HepG2 (cell line): ENCODE results near the gene ST3GAL4. TPM values are rescaled to one million over a fixed set of nuclear protein-coding genes. Genes with fewer than 3 reads are reported as not detected.

Source experiments
- ATAC-seq: fragments of 200-7000 bp; cut with Tn5 transposase; 3 replicates; pipeline ENCODE4 v1.9.1; 2020; ENCODE audit warnings: mild to moderate bottlenecking, moderate library complexity
- BruUV-seq: library from RNA; stranded (reverse); fragments of 400-500 nt; replicated peaks from 2 replicates; lab custom pipeline; 2021; lab: Mats Ljungman, UMichigan
- CTCF ChIA-PET: fragments of 300-600 bp; formaldehyde crosslinking; extraction: SDS; loops from one replicate; lab custom pipeline; 2021; ENCODE audit warnings: low total read pairs, inconsistent platforms, low intra/inter-chr PET ratio; lab: Yijun Ruan, JAX
- POLR2A ChIA-PET: fragments of 350-600 bp; sonication (Branson Sonifier 250); formaldehyde crosslinking; loops from one replicate; lab custom pipeline; 2020; ENCODE audit warnings: antibody characterized with exemption, inconsistent platforms; lab: Yijun Ruan, JAX
- DNase-seq: peaks from one replicate; pipeline ENCODE4 v3.0.0-alpha.2; 2015; ENCODE audit warnings: low spot score
- FAIRE-seq: peaks from 3 replicates; lab custom pipeline; 2011; peaks lifted over from hg19 to GRCh38; lab: Jason Lieb, UNC
- H2AFZ ChIP-seq: one replicate; pipeline ENCODE4 v1.6.1; 2011; ENCODE audit warnings: low read length, inconsistent platforms
- H3K27ac ChIP-seq: fragments of 300-600 bp; 3 replicates; pipeline ENCODE4 v1.8.0; 2011; ENCODE audit warnings: mixed run types, mild to moderate bottlenecking, mixed read lengths, low read length, inconsistent platforms; ENCODE audit not compliant: insufficient read depth; ENCODE audit errors: extremely low read length
- H3K27me3 ChIP-seq, 2 experiments: fragments of 200-600 bp in 1 of 2; 2 replicates in 1 of 2; 3 replicates in 1 of 2; pipeline versions ENCODE4 v1.6.0 to v1.8.0; 2011; ENCODE audit warnings: low read length in 2 of 2, mild to moderate bottlenecking in 2 of 2, moderate library complexity in 2 of 2, inconsistent platforms in 1 of 2; ENCODE audit not compliant: insufficient read depth in 2 of 2, control insufficient read depth in 1 of 2
- H3K36me3 ChIP-seq, 2 experiments: fragments of 200-600 bp in 1 of 2; replicated peaks in 1 of 2; 2 replicates in 1 of 2; 3 replicates in 1 of 2; pipeline versions ENCODE4 v1.5.1 to v1.8.0; 2011; ENCODE audit warnings: low read length in 2 of 2, inconsistent platforms in 1 of 2; ENCODE audit not compliant: insufficient read depth in 2 of 2, control insufficient read depth in 1 of 2
- H3K4me1 ChIP-seq: 2 replicates; pipeline ENCODE4 v1.5.1; 2012; ENCODE audit warnings: low read length, inconsistent platforms; ENCODE audit not compliant: insufficient read depth
- H3K4me2 ChIP-seq: 2 replicates; pipeline ENCODE4 v1.6.0; 2011; ENCODE audit warnings: low read depth, low read length, inconsistent platforms
- H3K4me3 ChIP-seq, 3 experiments: fragments of 200-600 bp in 1 of 3; sonication (generic), shearing (Covaris generic) in 1 of 3; replicated peaks in 1 of 3; 2 replicates each; pipeline ENCODE4 v1.5.1; 2011 to 2016; ENCODE audit warnings: low read length in 3 of 3, inconsistent platforms in 2 of 3, low read depth in 2 of 3, mild to moderate bottlenecking in 2 of 3, control low read depth in 1 of 3, mixed read lengths in 1 of 3; ENCODE audit not compliant: insufficient read depth in 1 of 3
- H3K79me2 ChIP-seq: one replicate; pipeline ENCODE4 v1.6.1; 2011; ENCODE audit warnings: low read length, inconsistent platforms; ENCODE audit not compliant: insufficient read depth
- H3K9ac ChIP-seq: 2 replicates; pipeline ENCODE4 v1.6.0; 2011; ENCODE audit warnings: mild to moderate bottlenecking, low read depth, low read length, inconsistent platforms; ENCODE audit not compliant: insufficient read depth
- H3K9me3 ChIP-seq: 2 replicates; pipeline ENCODE4 v1.5.1; 2012; ENCODE audit warnings: mild to moderate bottlenecking, low read length
- H4K20me1 ChIP-seq: 2 replicates; pipeline ENCODE4 v1.6.0; 2011; ENCODE audit warnings: inconsistent platforms, mild to moderate bottlenecking, low read length, moderate library complexity; ENCODE audit not compliant: insufficient read depth
- FOSL2 ChIP-seq: sonication (generic); formaldehyde crosslinking; IDR thresholded peaks from 2 replicates; pipeline ENCODE4 v1.4.0; 2020; ENCODE audit warnings: missing genetic modification reagents
- MBNL3 ChIP-seq: fragments of 250-450 bp; sonication (Bioruptor Pico); conservative IDR thresholded peaks from 2 replicates; pipeline ENCODE4 v1.8.0; 2022; ENCODE audit warnings: mild to moderate bottlenecking, inconsistent platforms
- MXD3 ChIP-seq: IDR thresholded peaks from 2 replicates; pipeline ENCODE4 v1.6.1; 2016; ENCODE audit warnings: mild to moderate bottlenecking, missing biosample characterization, missing genetic modification reagents
- NFE2L2 ChIP-seq: fragments of 150-350 bp; IDR thresholded peaks from 2 replicates; pipeline ENCODE4 v1.6.1; 2014; ENCODE audit warnings: low read length
- RFX5 ChIP-seq: IDR thresholded peaks from 2 replicates; pipeline ENCODE4 v1.6.1; 2011; ENCODE audit warnings: low read depth, low read length, improper control_type of control experiment
- ZBTB38 ChIP-seq: sonication (generic); formaldehyde crosslinking; IDR thresholded peaks from 2 replicates; pipeline ENCODE4 v1.5.1; 2020; ENCODE audit warnings: mild to moderate bottlenecking, missing genetic modification reagents
- ZNF296 ChIP-seq: sonication (generic); formaldehyde crosslinking; conservative IDR thresholded peaks from 2 replicates; pipeline ENCODE4 v1.5.0; 2020; ENCODE audit warnings: mild to moderate bottlenecking, missing genetic modification reagents
- ZNF484 ChIP-seq: sonication (generic); formaldehyde crosslinking; IDR thresholded peaks from 2 replicates; pipeline ENCODE4 v1.5.1; 2020; ENCODE audit warnings: mild to moderate bottlenecking, low read depth, missing genetic modification reagents, borderline replicate concordance
- ZNF556 ChIP-seq: sonication (generic); formaldehyde crosslinking; IDR thresholded peaks from 2 replicates; pipeline ENCODE4 v1.4.0; 2020; ENCODE audit warnings: mild to moderate bottlenecking, missing genetic modification reagents, borderline replicate concordance
- ZNF558 ChIP-seq: sonication (generic); formaldehyde crosslinking; IDR thresholded peaks from 2 replicates; pipeline ENCODE4 v1.9.0; 2022; ENCODE audit warnings: mild to moderate bottlenecking, missing genetic modification reagents, borderline replicate concordance
- ZNF598 ChIP-seq: sonication (generic); formaldehyde crosslinking; IDR thresholded peaks from 2 replicates; pipeline ENCODE4 v1.5.1; 2020; ENCODE audit warnings: mild to moderate bottlenecking, missing genetic modification reagents, borderline replicate concordance
- ZNF607 ChIP-seq: sonication (generic); formaldehyde crosslinking; IDR thresholded peaks from 2 replicates; pipeline ENCODE4 v1.5.1; 2020; ENCODE audit warnings: missing genetic modification reagents, mild to moderate bottlenecking, borderline replicate concordance
- ZSCAN25 ChIP-seq: sonication (generic); formaldehyde crosslinking; IDR thresholded peaks from 2 replicates; pipeline ENCODE4 v1.8.0; 2022; ENCODE audit warnings: mild to moderate bottlenecking, missing genetic modification reagents
- WGBS: methylation state at CpG from one replicate; pipeline ENCODE4 v1.1.6; 2017; ENCODE audit warnings: low lambda C conversion rate; 5-methylcytosine and 5-hydroxymethylcytosine counted together
- in situ Hi-C: cut with HindIII; loops from 2 replicates; pipeline ENCODE4 v1.10.0; 2017; ENCODE audit warnings: low pct_unique_long_range_greater_than_20kb; ENCODE audit not compliant: extremely low pct_ligation_motif_present
- intact Hi-C: fragments of 100-400 bp; cut with micrococcal nuclease; formaldehyde crosslinking; loops from one replicate; pipeline ENCODE4 v1.10.0; 2022; ENCODE audit not compliant: unreplicated experiment
- polyA plus RNA-seq, 8 experiments: library from polyadenylated mRNA; depleted of rRNA in 3 of 8; stranded (reverse) in 7 of 8; unstranded in 1 of 8; fragments of >200 nt; fragmentation: Illumina TruSeq in 4 of 8; extraction: Trizol in 4 of 8; gene quantifications; 2 replicates each; pipeline versions ENCODE4 v1.2.1 to v1.2.3, GENCODE V29; 2011 to 2016; ENCODE audit warnings: low read depth in 4 of 8, missing spikeins in 1 of 8, mixed read lengths in 1 of 8; ENCODE audit not compliant: insufficient read depth in 1 of 8
- total RNA-seq, 5 experiments: library from RNA; depleted of rRNA; stranded (reverse); fragments of >200 nt; fragmentation: Illumina TruSeq; extraction: Trizol; gene quantifications; 2 replicates each; pipeline ENCODE4 v1.2.3, GENCODE V29; 2016; ENCODE audit warnings: low read depth in 1 of 5
- TF ChIP-seq, protein P1 (sequence below): sonication (generic); formaldehyde crosslinking; IDR thresholded peaks from 2 replicates; pipeline ENCODE4 v1.4.0; 2020; ENCODE audit warnings: missing genetic modification reagents, borderline replicate concordance
- TF ChIP-seq, protein P2 (sequence below): sonication (generic); formaldehyde crosslinking; IDR thresholded peaks from 2 replicates; pipeline ENCODE4 v1.5.1; 2020; ENCODE audit warnings: missing genetic modification reagents, mild to moderate bottlenecking, borderline replicate concordance

The ST3GAL4 gene
- total and polyA plus RNA-seq, 2 of the 13 experiments (the other 11 are each of a cell fraction or from before 2014, with no cell fraction given), result 9.1 to 13.3 TPM

GRCh38 chr11:126391286-126391954 lies 35.9 kb downstream of the ST3GAL4 start:
- peaks cover 2% of the 10 kb centered on the region for H3K79me2 ChIP-seq
- H3K4me1 ChIP-seq, result no peaks in the 10 kb centered on the region
- no peak for TF ChIP-seq MBNL3 (CRISPR knock-in tag)
- TF ChIP-seq ZSCAN25 (CRISPR knock-in tag), result no peak
- no peak for TF ChIP-seq RFX5
- no peak for TF ChIP-seq ZNF558 (CRISPR knock-in tag)
- no peak for TF ChIP-seq ZBTB38 (CRISPR knock-in tag)
- TF ChIP-seq, protein P1, sequence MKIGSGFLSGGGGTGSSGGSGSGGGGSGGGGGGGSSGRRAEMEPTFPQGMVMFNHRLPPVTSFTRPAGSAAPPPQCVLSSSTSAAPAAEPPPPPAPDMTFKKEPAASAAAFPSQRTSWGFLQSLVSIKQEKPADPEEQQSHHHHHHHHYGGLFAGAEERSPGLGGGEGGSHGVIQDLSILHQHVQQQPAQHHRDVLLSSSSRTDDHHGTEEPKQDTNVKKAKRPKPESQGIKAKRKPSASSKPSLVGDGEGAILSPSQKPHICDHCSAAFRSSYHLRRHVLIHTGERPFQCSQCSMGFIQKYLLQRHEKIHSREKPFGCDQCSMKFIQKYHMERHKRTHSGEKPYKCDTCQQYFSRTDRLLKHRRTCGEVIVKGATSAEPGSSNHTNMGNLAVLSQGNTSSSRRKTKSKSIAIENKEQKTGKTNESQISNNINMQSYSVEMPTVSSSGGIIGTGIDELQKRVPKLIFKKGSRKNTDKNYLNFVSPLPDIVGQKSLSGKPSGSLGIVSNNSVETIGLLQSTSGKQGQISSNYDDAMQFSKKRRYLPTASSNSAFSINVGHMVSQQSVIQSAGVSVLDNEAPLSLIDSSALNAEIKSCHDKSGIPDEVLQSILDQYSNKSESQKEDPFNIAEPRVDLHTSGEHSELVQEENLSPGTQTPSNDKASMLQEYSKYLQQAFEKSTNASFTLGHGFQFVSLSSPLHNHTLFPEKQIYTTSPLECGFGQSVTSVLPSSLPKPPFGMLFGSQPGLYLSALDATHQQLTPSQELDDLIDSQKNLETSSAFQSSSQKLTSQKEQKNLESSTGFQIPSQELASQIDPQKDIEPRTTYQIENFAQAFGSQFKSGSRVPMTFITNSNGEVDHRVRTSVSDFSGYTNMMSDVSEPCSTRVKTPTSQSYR (CRISPR knock-in tag), result no peak
- TF ChIP-seq MXD3 (CRISPR knock-in tag), result no peak
- no peak for TF ChIP-seq ZNF556
- no peak for TF ChIP-seq ZNF296 (CRISPR knock-in tag)
- TF ChIP-seq ZNF598, result no peak
- no peak for TF ChIP-seq NFE2L2
- no peak for TF ChIP-seq FOSL2 (CRISPR knock-in tag)
- TF ChIP-seq, protein P2, sequence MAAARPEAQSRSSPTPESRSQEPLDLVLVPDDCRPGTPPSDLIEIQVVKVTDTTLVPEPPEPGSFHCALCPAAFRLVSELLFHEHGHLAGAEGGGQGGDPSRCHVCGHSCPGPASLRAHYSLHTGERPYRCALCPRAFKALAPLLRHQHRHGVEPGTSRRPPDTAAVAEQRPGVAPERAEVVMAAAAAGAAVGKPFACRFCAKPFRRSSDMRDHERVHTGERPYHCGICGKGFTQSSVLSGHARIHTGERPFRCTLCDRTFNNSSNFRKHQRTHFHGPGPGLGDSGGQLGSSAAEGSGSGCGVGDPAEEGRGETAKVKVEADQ (CRISPR knock-in tag), result no peak
- TF ChIP-seq ZNF607, result no peak
- TF ChIP-seq ZNF484 (CRISPR knock-in tag), result no peak
- H3K4me3 ChIP-seq, result no peak overlapping the region
- in situ Hi-C loops, result no loop called here
- H3K36me3 ChIP-seq, result no peaks in the 10 kb centered on the region
- FAIRE-seq, result no peak
- POLR2A ChIA-PET, result no interaction called here
- intact Hi-C loops, result no loop called here
- H3K9me3 ChIP-seq, result no peaks in the 10 kb centered on the region
- CTCF ChIA-PET, result interaction anchor here (1.4 kb wide), 1 partner anchor 81 kb away, joined by 8 read pairs; no protein-coding TSS in a partner anchor
- H3K27ac ChIP-seq, result no peak overlapping the region
- no TSS peak for BruUV-seq
- H3K27me3 ChIP-seq, result no peaks in the 10 kb centered on the region
- WGBS, result 80% methylated on average over 6 of the region's 7 CpGs
- no peak; the same call in 2 of the 3 replicates for ATAC-seq
- DNase-seq, result no peak
- H3K4me2 ChIP-seq, result no peak overlapping the region
- no peak overlapping the region for H2AFZ ChIP-seq
- H4K20me1 ChIP-seq, result no peaks in the 10 kb centered on the region
- H3K9ac ChIP-seq, result no peak overlapping the region
